Inferior parietal cortex (tissue), 1 donor: ENCODE data around the gene AFF2.

ENCODE experiments used
- DNase-seq: peaks from one replicate; pipeline ENCODE4 v3.0.0-alpha.2; 2016; ENCODE audit errors: extremely low spot score

AFF2 gene

GRCh38 chrX:149004936-149005335 is 504.5 kb downstream of the AFF2 start:
- no peak for DNase-seq

- DNase-seq = no peak
Measured at GRCh38 chrX:149006235-149006634, 505.8 kb downstream of the AFF2 start.

- DNase-seq = no peak
Measured at GRCh38 chrX:149007423-149007822, 507.0 kb downstream of the AFF2 start.

- DNase-seq = no peak
Measured at GRCh38 chrX:149010013-149010852, 509.8 kb downstream of the AFF2 start.

- DNase-seq = no peak
Measured at GRCh38 chrX:149010853-149011224, 510.4 kb downstream of the AFF2 start.

GRCh38 chrX:149013081-149013480 is 512.7 kb downstream of the AFF2 start:
- DNase-seq = no peak

DNA sequence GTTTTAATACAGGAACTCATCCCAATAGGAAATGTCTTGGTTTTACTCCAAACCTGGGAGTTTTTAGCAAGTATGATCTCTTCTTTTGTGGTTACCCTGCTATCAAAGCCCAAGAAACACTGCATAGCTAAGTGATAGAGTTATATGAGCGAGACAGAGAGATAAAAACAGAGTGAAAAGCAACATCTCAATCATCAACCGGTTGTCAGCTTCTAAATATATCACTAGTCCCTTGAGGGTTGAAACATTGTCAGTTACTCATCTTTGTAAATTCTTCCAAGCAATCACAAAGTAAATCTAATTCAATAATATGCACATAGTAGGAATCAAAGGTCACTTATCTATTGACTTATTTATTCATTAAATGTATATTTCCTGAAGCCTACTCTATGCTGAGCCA is 520.7 kb downstream of the AFF2 start:
- no peak for DNase-seq

GRCh38 chrX:149022485-149022884 is 522.1 kb downstream of the AFF2 start:
- DNase-seq = no peak

- DNase-seq = no peak
Measured at GRCh38 chrX:149032449-149032848, 532.0 kb downstream of the AFF2 start.

- DNase-seq = peak; percentile 0
Measured at GRCh38 chrX:149036086-149036485, 535.7 kb downstream of the AFF2 start.

- peak; percentile 19 for DNase-seq
Measured at GRCh38 chrX:149037281-149037870, 537.0 kb downstream of the AFF2 start.

DNA sequence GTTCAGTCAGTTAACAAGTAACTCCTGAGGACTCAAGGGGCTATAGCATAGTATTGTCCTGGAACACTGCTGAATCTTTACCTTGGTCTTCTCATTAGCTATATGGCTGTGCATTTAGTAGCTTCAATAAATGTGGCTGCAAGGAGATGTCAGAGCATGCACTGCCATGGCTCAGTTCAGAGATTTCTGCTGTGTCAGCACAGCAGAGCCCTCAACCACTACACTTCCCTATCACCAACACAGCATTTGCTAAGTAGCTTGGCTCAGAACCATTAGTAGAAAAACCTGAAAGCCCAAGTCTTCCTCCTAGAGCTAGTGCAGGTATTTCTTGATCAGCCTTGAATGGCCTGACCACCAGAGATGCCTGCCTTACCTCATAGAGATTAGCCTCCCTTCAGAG is 538.6 kb downstream of the AFF2 start:
- DNase-seq = no peak

GRCh38 chrX:149040873-149041535 is 540.6 kb downstream of the AFF2 start:
- DNase-seq = no peak

DNA sequence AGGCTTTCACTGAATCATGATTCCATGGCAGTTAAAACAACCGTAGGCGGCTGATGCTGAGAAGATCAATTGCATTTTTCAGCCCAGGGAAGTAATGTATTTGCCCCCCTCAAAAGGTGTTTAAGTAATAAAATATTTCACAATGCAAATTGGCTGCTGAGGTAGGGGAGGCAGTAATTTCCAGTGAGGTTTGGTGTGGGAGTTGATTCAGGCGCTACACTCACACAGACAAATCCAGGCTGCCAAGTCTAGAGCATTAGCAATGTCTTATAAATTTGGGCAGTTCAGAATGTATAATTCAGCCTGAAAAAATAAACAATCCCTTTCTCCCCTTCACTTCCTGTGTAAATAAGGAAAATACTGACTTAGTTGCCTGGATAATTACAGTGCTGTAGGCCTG is 543.0 kb downstream of the AFF2 start:
- no peak for DNase-seq

DNA sequence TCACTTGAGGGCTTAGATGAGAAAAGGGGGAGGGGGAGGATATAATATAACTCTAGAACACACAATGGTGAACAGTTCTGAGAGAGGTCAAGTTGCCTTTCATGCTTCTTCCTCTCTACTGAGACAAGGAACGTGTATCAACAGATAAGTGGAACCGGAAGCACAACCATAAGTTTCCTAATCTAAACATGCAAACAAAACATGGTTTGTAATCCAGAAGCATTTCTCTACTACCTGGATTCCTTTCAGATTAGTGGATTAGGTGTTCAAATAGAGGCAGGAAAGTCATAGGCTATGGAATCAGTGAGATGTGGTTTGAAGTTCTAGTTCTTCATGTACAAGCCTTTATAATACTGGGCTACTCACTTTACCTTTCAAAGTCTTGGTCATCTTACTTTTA is 544.1 kb downstream of the AFF2 start:
- no peak for DNase-seq

DNA sequence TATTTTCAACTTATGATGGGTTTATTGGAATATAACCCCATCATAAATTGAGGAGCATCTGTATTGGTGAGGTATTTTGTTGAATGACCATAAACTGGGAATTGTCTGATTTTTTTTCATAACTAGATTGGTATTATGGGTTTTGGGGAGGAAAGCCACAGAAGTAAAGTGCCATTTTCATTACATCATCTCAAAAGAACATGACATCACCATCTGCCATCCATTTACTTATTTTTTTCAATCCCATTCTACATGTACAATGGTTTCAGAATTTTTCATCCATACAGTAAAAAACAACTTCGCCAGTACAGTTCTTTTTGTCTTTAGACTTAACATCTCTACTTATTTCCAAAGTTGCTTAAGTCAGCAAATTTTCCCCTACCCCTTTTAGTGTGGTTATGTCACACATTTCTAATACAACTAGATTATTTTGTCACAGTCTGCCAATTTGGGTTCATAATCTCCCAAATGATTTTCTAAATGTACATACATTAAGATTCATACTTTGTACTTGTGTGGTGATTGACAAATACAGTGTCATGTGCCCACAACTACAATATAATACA is 545.3 kb downstream of the AFF2 start:
- DNase-seq = no peak
